Cardiac muscle cell (in vitro differentiated cells and primary cell): ENCODE data around the gene ARFGAP2. TPM values are rescaled to one million over a fixed set of nuclear protein-coding genes. Genes with fewer than 3 reads are reported as not detected.

ENCODE experiments used
- DNase-seq, 2 donors: peaks; one replicate each; pipeline versions ENCODE4 v3.0.0 to v3.0.0-alpha.2; 2010 to 2017; ENCODE audit warnings: low read depth in 1 of 2, low spot score in 1 of 2
- H3K27ac ChIP-seq: fragments of 200-600 bp; sonication (generic); 2 replicates; pipeline ENCODE4 v1.5.1; 2016
- H3K27me3 ChIP-seq: fragments of 200-600 bp; sonication (generic); 2 replicates; pipeline ENCODE4 v1.6.0; 2016; ENCODE audit warnings: control low read depth
- H3K36me3 ChIP-seq: fragments of 200-600 bp; sonication (generic); 2 replicates; pipeline ENCODE4 v1.5.1; 2016; ENCODE audit warnings: control low read depth
- H3K4me1 ChIP-seq: fragments of 200-600 bp; sonication (generic); 2 replicates; pipeline ENCODE4 v1.8.1; 2017; ENCODE audit warnings: low read depth, mild to moderate bottlenecking, mixed run types
- H3K4me3 ChIP-seq: fragments of 200-600 bp; sonication (generic); 2 replicates; pipeline ENCODE4 v1.5.1; 2016; ENCODE audit warnings: mild to moderate bottlenecking
- H3K9me3 ChIP-seq: fragments of 200-600 bp; sonication (generic); 2 replicates; pipeline ENCODE4 v1.5.1; 2017; ENCODE audit warnings: low read depth, mild to moderate bottlenecking, control low read depth
- polyA plus RNA-seq: library from polyadenylated mRNA; unstranded; fragments of >200 nt; fragmentation: Nextera tagmentation; extraction: Ambion mirVana; gene quantifications from 2 replicates; pipeline ENCODE4 v1.2.1, GENCODE V29; 2016
- total RNA-seq: library from RNA; depleted of rRNA; stranded (reverse); fragments of >200 nt; gene quantifications from 2 replicates; pipeline ENCODE4 v1.2.3, GENCODE V29; 2016
- TF ChIP-seq, protein P1 (sequence below): IDR thresholded peaks from 2 replicates; pipeline ENCODE4 v1.5.1; 2012; ENCODE audit warnings: low read depth, mild to moderate bottlenecking, low read length

ARFGAP2 gene
- total RNA-seq (136 and 143 TPM in 2 replicates), polyA plus RNA-seq (107 and 126 TPM in 2 replicates)

DNA sequence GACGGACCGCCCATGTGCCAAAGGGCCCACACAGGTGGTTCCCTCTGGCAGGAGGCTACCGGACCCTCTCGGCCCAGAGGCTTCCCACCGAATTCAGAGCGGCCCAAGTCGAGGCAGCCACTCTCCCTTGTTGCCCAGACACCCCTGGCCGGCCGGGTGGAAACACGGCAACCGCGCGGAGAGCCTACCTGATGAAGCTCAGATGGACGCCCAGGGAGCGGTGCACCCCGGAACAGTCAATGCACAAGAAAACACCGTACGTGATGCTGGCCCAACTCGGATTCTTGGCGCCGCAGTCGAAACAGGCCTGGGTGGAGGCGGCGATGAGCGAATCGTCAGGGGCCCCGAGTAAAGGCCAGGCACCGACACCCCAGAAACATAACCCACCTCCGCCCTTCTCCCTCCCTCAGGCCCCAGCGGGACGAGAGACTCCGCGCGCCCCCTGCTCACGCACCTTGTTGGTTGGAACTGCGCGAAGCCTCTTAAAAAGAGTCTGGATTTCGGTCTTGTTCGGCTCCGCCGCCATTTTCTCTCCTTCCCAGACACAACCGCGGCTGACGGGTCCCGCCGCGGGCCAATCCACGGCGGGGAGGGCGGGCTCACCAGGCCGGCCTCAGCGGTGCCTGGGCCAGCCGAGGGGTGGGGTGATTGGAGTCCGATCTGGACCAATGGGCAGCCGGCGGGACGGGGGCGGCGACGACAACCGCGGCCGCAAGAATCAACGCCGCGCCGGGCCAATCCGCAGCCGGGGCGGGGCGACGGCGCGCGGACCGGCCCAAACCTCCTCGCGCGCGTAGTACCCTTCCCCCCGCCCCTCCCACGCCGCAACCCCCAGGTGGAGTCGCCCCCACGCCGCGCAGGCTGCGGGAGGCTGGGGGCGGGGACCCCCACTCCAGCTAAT lies at the start of gene ARFGAP2:
TSS of gene ARFGAP2 (minus strand) at position 552 of the 901 bp plus-strand sequence. CDS start at position 526, 26 bp downstream.
- Histone ChIP-seq H3K9me3 (no peaks in the 10 kb centered on the region), H3K36me3 (peaks cover 30% of the 10 kb centered on the region), H3K4me1 (peaks cover 12% of the 10 kb centered on the region), H3K27me3 (no peaks in the 10 kb centered on the region), H3K27ac (peak within 1 kb of the TSS; percentile 98), H3K4me3 (peak within 1 kb of the TSS; percentile 83)
- DNase-seq = peak; percentile 98
- TF ChIP-seq, protein P1, sequence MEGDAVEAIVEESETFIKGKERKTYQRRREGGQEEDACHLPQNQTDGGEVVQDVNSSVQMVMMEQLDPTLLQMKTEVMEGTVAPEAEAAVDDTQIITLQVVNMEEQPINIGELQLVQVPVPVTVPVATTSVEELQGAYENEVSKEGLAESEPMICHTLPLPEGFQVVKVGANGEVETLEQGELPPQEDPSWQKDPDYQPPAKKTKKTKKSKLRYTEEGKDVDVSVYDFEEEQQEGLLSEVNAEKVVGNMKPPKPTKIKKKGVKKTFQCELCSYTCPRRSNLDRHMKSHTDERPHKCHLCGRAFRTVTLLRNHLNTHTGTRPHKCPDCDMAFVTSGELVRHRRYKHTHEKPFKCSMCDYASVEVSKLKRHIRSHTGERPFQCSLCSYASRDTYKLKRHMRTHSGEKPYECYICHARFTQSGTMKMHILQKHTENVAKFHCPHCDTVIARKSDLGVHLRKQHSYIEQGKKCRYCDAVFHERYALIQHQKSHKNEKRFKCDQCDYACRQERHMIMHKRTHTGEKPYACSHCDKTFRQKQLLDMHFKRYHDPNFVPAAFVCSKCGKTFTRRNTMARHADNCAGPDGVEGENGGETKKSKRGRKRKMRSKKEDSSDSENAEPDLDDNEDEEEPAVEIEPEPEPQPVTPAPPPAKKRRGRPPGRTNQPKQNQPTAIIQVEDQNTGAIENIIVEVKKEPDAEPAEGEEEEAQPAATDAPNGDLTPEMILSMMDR = no peak

DNA sequence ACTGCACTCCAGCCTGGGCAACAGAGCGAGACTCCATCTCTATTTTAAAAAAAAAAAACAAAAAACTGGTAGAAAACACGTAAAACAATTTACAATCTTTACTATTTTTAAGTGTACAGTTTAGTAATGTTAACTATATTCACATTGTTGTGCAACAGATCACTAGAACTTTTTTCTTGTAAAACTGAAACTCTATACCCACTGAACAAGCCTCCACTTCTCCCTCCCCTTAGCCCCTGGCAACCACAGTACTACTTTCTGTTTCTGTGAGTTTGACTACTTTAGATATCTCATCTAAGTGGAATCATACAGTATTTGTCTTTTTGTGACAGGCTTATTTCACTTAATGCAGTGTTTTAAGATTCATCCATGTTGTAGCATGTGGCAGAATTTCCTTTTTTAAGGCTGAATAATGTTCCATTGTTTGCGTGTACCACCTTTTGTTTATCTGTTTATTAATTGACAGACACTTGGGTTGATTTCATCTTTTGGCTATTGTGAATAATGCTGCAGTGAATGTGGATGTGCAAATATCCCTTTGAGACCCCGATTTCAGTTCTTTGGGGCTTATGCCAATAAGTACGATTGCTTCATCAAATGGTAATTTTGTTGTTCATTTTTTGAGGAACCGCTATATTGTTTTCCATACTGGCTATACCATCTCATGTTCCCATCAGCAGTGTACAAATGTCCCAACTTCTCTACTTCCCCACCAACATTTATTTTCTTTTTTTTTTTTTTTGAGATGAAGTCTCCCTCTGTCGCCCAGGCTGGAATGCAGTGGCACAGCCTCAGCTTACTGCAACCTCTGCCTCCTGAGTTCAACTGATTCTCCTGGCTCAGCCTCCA lies 49.1 kb upstream of the ARFGAP2 start:
- Histone ChIP-seq H3K36me3 (peaks cover 5% of the 10 kb centered on the region), H3K4me1 (peaks cover 4% of the 10 kb centered on the region), H3K9me3 (no peaks in the 10 kb centered on the region), H3K27me3 (no peaks in the 10 kb centered on the region), H3K4me3 (no peak overlapping the region), H3K27ac (no peak overlapping the region)
- TF ChIP-seq, protein P1 = no peak
- DNase-seq = no peak

DNA sequence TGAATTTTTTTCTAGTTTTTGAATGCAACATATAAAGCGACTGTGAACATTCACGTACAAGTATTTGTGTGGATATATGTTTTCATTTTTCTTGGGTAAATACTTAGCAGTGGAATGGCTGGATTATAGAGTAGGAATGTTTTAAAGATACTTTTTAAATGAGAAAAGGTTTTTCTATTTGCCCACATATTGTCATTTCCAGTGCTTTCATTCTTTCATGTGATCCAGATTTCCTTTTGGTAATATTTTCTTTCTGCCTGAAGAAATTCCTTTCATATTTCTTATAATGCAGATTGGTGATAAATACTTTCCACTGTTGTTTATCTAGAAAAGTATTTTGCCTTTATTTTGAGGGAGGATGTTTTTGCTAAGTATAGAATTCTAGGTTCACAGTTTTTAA lies 46.0 kb upstream of the ARFGAP2 start:
- peaks cover 27% of the 10 kb centered on the region for H3K4me1 ChIP-seq
- no peaks in the 10 kb centered on the region for H3K9me3 ChIP-seq
- H3K4me3 ChIP-seq = no peak overlapping the region
- no peak for DNase-seq
- TF ChIP-seq, protein P1 = no peak
- no peak overlapping the region for H3K27ac ChIP-seq
- H3K27me3 ChIP-seq = no peaks in the 10 kb centered on the region
- peaks cover 5% of the 10 kb centered on the region for H3K36me3 ChIP-seq

DNA sequence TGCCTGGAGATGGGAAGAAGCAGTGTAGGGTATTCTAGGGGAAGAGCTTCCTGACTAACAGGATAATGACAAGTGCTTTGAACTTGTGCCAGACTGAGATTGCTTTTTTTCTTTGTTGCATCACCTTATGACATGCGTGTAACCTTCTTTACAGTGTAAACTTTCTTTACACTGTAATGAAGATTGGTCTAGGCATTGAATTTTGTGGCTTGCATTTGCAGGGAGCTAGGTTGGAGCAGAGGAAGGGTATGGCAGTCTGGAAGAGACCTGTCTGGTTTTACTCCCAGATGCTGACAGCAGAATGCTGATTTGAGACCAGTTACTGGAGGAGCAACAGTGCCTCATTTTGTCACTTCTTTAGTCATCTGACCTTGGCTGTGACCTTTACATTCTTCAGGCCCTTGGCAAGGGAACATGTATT lies 43.7 kb upstream of the ARFGAP2 start:
- Histone ChIP-seq H3K36me3 (peaks cover 5% of the 10 kb centered on the region), H3K27ac (peak overlapping the region; percentile 98), H3K9me3 (no peaks in the 10 kb centered on the region), H3K27me3 (no peaks in the 10 kb centered on the region), H3K4me1 (peaks cover 37% of the 10 kb centered on the region), H3K4me3 (no peak overlapping the region)
- TF ChIP-seq, protein P1 = no peak
- DNase-seq = peak; percentile 82 to 88

DNA sequence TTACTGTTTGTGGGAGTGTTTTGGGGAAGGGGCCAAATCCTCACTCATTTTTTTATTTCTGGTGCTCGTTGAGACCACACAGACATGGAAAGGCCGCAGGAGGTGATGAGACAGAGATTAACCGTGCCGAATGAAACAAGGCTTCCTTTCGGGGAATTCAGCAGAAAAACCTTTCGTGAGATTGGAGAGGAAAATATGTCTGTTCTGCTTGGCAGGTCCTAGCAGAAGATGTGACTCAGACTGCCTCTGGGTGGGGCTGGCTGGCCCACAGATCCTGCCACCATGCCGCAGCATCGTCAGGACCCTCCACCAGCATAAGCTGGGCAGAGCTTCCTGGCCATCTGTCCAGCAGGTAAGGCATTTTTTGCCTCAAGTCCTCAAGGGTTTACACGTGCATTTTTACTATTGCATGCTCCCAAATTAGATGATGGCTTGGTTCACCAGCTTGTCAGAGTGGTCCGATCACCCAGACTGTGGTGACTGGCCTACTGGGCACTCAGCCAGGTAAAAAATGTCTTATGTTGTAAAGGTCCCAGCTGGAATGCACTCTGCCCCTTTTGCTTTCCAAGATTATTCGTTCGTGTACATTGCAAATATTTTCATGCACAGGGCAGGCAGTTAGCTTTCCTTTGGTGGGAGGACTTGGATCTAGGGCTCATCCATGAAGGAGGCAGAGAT lies 39.6 kb upstream of the ARFGAP2 start:
- Histone ChIP-seq H3K27me3 (no peaks in the 10 kb centered on the region), H3K4me1 (peaks cover 41% of the 10 kb centered on the region), H3K27ac (peak overlapping the region; percentile 83), H3K36me3 (no peaks in the 10 kb centered on the region), H3K9me3 (no peaks in the 10 kb centered on the region), H3K4me3 (peak overlapping the region; percentile 42)
- DNase-seq = peak; percentile 62 to 81
- TF ChIP-seq, protein P1 = no peak
